GM19468 (cell line): ENCODE data around the gene MBD4.
"Not testable (repeated sequence)": the region's sequence is repeated elsewhere in the genome, so short reads cannot be mapped to it uniquely, and the experiment has no call there.

ENCODE experiments used
- ATAC-seq: cut with Tn5 transposase; IDR thresholded peaks from one replicate; pipeline ENCODE4 v1.9.1; 2021; ENCODE audit warnings: mild to moderate bottlenecking, moderate library complexity, moderate number of reproducible peaks; ENCODE audit not compliant: unreplicated experiment; ENCODE audit errors: extremely low read depth

Gene MBD4

GRCh38 chr3:129439817-129440617 is at the start of gene MBD4, which contains the start of gene IFT122:
Gene MBD4, minus strand, starts transcription at chr3:129439948. Its CDS starts 115 bp downstream, at chr3:129439833.
Gene IFT122, plus strand, starts transcription at chr3:129440224. Its CDS starts 107 bp downstream, at chr3:129440331.
- ATAC-seq = peak; percentile 79

- ATAC-seq = not testable (repeated sequence)
Observed at GRCh38 chr3:129489258-129489657, 49.5 kb upstream of the MBD4 start.

- ATAC-seq = not testable (repeated sequence)
Observed at GRCh38 chr3:129487868-129488335, 48.2 kb upstream of the MBD4 start.

- no peak for ATAC-seq
Observed at GRCh38 chr3:129487183-129487867, 47.6 kb upstream of the MBD4 start.

- no peak for ATAC-seq
Observed at GRCh38 chr3:129486664-129487035, 46.9 kb upstream of the MBD4 start.

- no peak for ATAC-seq
Observed at GRCh38 chr3:129485721-129486663, 46.2 kb upstream of the MBD4 start.

- ATAC-seq = not testable (repeated sequence)
Observed at GRCh38 chr3:129485146-129485545, 45.4 kb upstream of the MBD4 start.

GRCh38 chr3:129483870-129484269 is 44.1 kb upstream of the MBD4 start:
- no peak for ATAC-seq

GRCh38 chr3:129482721-129483120 is 43.0 kb upstream of the MBD4 start:
- ATAC-seq = no peak

- ATAC-seq = no peak
Observed at GRCh38 chr3:129481766-129482332, 42.1 kb upstream of the MBD4 start.

- not testable (repeated sequence) for ATAC-seq
Observed at GRCh38 chr3:129481225-129481765, 41.5 kb upstream of the MBD4 start.

GRCh38 chr3:129476586-129476985 is 36.8 kb upstream of the MBD4 start:
- no peak for ATAC-seq

- no peak for ATAC-seq
Observed at GRCh38 chr3:129475863-129476262, 36.1 kb upstream of the MBD4 start.

GRCh38 chr3:129474984-129475804 is 35.4 kb upstream of the MBD4 start:
- no peak for ATAC-seq

- ATAC-seq = no peak
Observed at GRCh38 chr3:129473769-129474152, 34.0 kb upstream of the MBD4 start.

GRCh38 chr3:129473067-129473768 is 33.5 kb upstream of the MBD4 start:
- no peak for ATAC-seq

GRCh38 chr3:129470861-129471260 is 31.1 kb upstream of the MBD4 start:
- ATAC-seq = no peak

GRCh38 chr3:129469026-129469425 is 29.3 kb upstream of the MBD4 start:
- ATAC-seq = no peak
